HepG2 (cell line): ENCODE results near the gene PYURF. TPM values are rescaled to one million over a fixed set of nuclear protein-coding genes. Genes with fewer than 3 reads are reported as not detected.
A peak's percentile ranks its signal among the peaks of the same experiment; 100 is the strongest.

Source experiments
- ARHGAP35 ChIP-seq: sonication (generic); formaldehyde crosslinking; IDR thresholded peaks from 2 replicates; pipeline ENCODE4 v1.9.0; 2022; ENCODE audit warnings: mild to moderate bottlenecking, inconsistent platforms, moderate library complexity, missing genetic modification reagents, borderline replicate concordance
- EZH2 ChIP-seq: conservative IDR thresholded peaks from 2 replicates; pipeline ENCODE4 v1.6.1; 2012; ENCODE audit warnings: mild to moderate bottlenecking, low read depth, low read length, moderate library complexity
- FOSL2 ChIP-seq: sonication (generic); formaldehyde crosslinking; IDR thresholded peaks from 2 replicates; pipeline ENCODE4 v1.4.0; 2020; ENCODE audit warnings: missing genetic modification reagents
- HMG20B ChIP-seq: conservative IDR thresholded peaks from 2 replicates; pipeline ENCODE4 v1.6.1; 2016; ENCODE audit warnings: missing genetic modification reagents, missing compliant biosample characterization
- KLF6 ChIP-seq: IDR thresholded peaks from 2 replicates; pipeline ENCODE4 v1.8.0; 2016; ENCODE audit warnings: missing biosample characterization, missing genetic modification reagents
- MIER3 ChIP-seq: IDR thresholded peaks from 2 replicates; pipeline ENCODE4 v1.6.1; 2016; ENCODE audit warnings: missing compliant biosample characterization, borderline replicate concordance
- MXI1 ChIP-seq: IDR thresholded peaks from 3 replicates; pipeline ENCODE4 v1.6.1; 2012; ENCODE audit warnings: low read depth, low read length, inconsistent platforms, borderline replicate concordance
- NBN ChIP-seq: fragments of 450-650 bp; conservative IDR thresholded peaks from 2 replicates; pipeline ENCODE4 v1.6.1; 2017
- NFATC3 ChIP-seq: sonication (generic); formaldehyde crosslinking; IDR thresholded peaks from 2 replicates; pipeline ENCODE4 v1.5.1; 2020; ENCODE audit warnings: mild to moderate bottlenecking, missing genetic modification reagents
- NFE2L1 ChIP-seq: sonication (generic); formaldehyde crosslinking; IDR thresholded peaks from 2 replicates; pipeline ENCODE4 v1.4.0; 2020; ENCODE audit warnings: missing genetic modification reagents, mild to moderate bottlenecking, borderline replicate concordance
- RCOR2 ChIP-seq: IDR thresholded peaks from 2 replicates; pipeline ENCODE4 v1.6.1; 2016; ENCODE audit warnings: missing biosample characterization, missing genetic modification reagents
- SRSF4 ChIP-seq: fragments of 200-400 bp; formaldehyde crosslinking; IDR thresholded peaks from one replicate; pipeline ENCODE4 v1.6.1; 2018; ENCODE audit warnings: mild to moderate bottlenecking, low read depth, low read length, moderate library complexity; ENCODE audit not compliant: poor library complexity, severe bottlenecking
- STAG1 ChIP-seq: sonication (generic); formaldehyde crosslinking; IDR thresholded peaks from 2 replicates; pipeline ENCODE4 v1.4.0; 2020; ENCODE audit warnings: missing genetic modification reagents
- TOE1 ChIP-seq: sonication (generic); formaldehyde crosslinking; IDR thresholded peaks from 2 replicates; pipeline ENCODE4 v1.4.0; 2020; ENCODE audit warnings: mild to moderate bottlenecking, missing genetic modification reagents
- TOPORS ChIP-seq: sonication (generic); formaldehyde crosslinking; IDR thresholded peaks from 2 replicates; pipeline ENCODE4 v1.8.0; 2023; ENCODE audit warnings: mild to moderate bottlenecking, missing genetic modification reagents
- ZNF207 ChIP-seq: fragments of 450-650 bp; IDR thresholded peaks from 2 replicates; pipeline ENCODE4 v1.6.1; 2016; ENCODE audit warnings: antibody characterized with exemption, borderline replicate concordance
- ZNF441 ChIP-seq: sonication (generic); formaldehyde crosslinking; IDR thresholded peaks from 2 replicates; pipeline ENCODE4 v1.7.0; 2021; ENCODE audit warnings: missing genetic modification reagents, borderline replicate concordance
- ZNF543 ChIP-seq: sonication (generic); formaldehyde crosslinking; IDR thresholded peaks from 2 replicates; pipeline ENCODE4 v1.4.0; 2020; ENCODE audit warnings: mild to moderate bottlenecking, missing genetic modification reagents
- ZNF550 ChIP-seq: sonication (generic); formaldehyde crosslinking; IDR thresholded peaks from 2 replicates; pipeline ENCODE4 v1.4.0; 2020; ENCODE audit warnings: mild to moderate bottlenecking, missing genetic modification reagents, borderline replicate concordance
- ZNF563 ChIP-seq: sonication (generic); formaldehyde crosslinking; IDR thresholded peaks from 2 replicates; pipeline ENCODE4 v1.8.0; 2022; ENCODE audit warnings: mild to moderate bottlenecking, moderate library complexity, missing genetic modification reagents
- ZNF615 ChIP-seq: sonication (generic); formaldehyde crosslinking; IDR thresholded peaks from 2 replicates; pipeline ENCODE4 v1.5.0; 2020; ENCODE audit warnings: mild to moderate bottlenecking, missing genetic modification reagents, borderline replicate concordance
- ZNF7 ChIP-seq: IDR thresholded peaks from 2 replicates; pipeline ENCODE4 v1.6.1; 2016; ENCODE audit warnings: missing biosample characterization, missing genetic modification reagents
- ZNF800 ChIP-seq: sonication (generic); formaldehyde crosslinking; IDR thresholded peaks from 2 replicates; pipeline ENCODE4 v1.4.0; 2020; ENCODE audit warnings: missing genetic modification reagents
- ZSCAN30 ChIP-seq: sonication (generic); formaldehyde crosslinking; IDR thresholded peaks from 2 replicates; pipeline ENCODE4 v1.5.0; 2020; ENCODE audit warnings: mild to moderate bottlenecking, missing genetic modification reagents
- polyA plus RNA-seq, 8 experiments: library from polyadenylated mRNA; depleted of rRNA in 3 of 8; stranded (reverse) in 7 of 8; unstranded in 1 of 8; fragments of >200 nt; fragmentation: Illumina TruSeq in 4 of 8; extraction: Trizol in 4 of 8; gene quantifications; 2 replicates each; pipeline versions ENCODE4 v1.2.1 to v1.2.3, GENCODE V29; 2011 to 2016; ENCODE audit warnings: low read depth in 4 of 8, missing spikeins in 1 of 8, mixed read lengths in 1 of 8; ENCODE audit not compliant: insufficient read depth in 1 of 8
- total RNA-seq, 5 experiments: library from RNA; depleted of rRNA; stranded (reverse); fragments of >200 nt; fragmentation: Illumina TruSeq; extraction: Trizol; gene quantifications; 2 replicates each; pipeline ENCODE4 v1.2.3, GENCODE V29; 2016; ENCODE audit warnings: low read depth in 1 of 5
- TF ChIP-seq, protein P1 (sequence below): sonication (generic); formaldehyde crosslinking; IDR thresholded peaks from 2 replicates; pipeline ENCODE4 v1.4.0; 2020; ENCODE audit warnings: mild to moderate bottlenecking, missing genetic modification reagents

PYURF gene
- total and polyA plus RNA-seq, 2 of the 13 experiments (the other 11 are each of a cell fraction or from before 2014, with no cell fraction given), result 59.9 to 95.2 TPM

GRCh38 chr4:88514557-88515511 lies 8.7 kb downstream of the PYURF start (continued):
- TF ChIP-seq ZSCAN30 (CRISPR knock-in tag) (no peak), STAG1 (CRISPR knock-in tag) (peak; percentile 14; the same call in 1 of the 2 replicates), NBN (no peak), TOPORS (CRISPR knock-in tag) (no peak), RCOR2 (peak; percentile 57; the same call in 1 of the 2 replicates), ZNF543 (CRISPR knock-in tag) (no peak), ZNF7 (CRISPR knock-in tag) (no peak), ZNF615 (CRISPR knock-in tag) (no peak), ZNF207 (no peak), NFE2L1 (CRISPR knock-in tag) (no peak), SRSF4 (no peak), ZNF563 (CRISPR knock-in tag) (no peak), MIER3 (CRISPR knock-in tag) (peak; percentile 61; the same call in 1 of the 2 replicates), NFATC3 (no peak), HMG20B (CRISPR knock-in tag) (peak; percentile 51; the same call in 1 of the 2 replicates), MXI1 (peak; percentile 42; the same call in 1 of the 3 replicates), KLF6 (CRISPR knock-in tag) (no peak), TOE1 (CRISPR knock-in tag) (no peak), FOSL2 (CRISPR knock-in tag) (peak; percentile 59), ZNF441 (CRISPR knock-in tag) (no peak), ZNF550 (no peak), ARHGAP35 (no peak), EZH2 (no peak), ZNF800 (CRISPR knock-in tag) (no peak)
- TF ChIP-seq, protein P1, sequence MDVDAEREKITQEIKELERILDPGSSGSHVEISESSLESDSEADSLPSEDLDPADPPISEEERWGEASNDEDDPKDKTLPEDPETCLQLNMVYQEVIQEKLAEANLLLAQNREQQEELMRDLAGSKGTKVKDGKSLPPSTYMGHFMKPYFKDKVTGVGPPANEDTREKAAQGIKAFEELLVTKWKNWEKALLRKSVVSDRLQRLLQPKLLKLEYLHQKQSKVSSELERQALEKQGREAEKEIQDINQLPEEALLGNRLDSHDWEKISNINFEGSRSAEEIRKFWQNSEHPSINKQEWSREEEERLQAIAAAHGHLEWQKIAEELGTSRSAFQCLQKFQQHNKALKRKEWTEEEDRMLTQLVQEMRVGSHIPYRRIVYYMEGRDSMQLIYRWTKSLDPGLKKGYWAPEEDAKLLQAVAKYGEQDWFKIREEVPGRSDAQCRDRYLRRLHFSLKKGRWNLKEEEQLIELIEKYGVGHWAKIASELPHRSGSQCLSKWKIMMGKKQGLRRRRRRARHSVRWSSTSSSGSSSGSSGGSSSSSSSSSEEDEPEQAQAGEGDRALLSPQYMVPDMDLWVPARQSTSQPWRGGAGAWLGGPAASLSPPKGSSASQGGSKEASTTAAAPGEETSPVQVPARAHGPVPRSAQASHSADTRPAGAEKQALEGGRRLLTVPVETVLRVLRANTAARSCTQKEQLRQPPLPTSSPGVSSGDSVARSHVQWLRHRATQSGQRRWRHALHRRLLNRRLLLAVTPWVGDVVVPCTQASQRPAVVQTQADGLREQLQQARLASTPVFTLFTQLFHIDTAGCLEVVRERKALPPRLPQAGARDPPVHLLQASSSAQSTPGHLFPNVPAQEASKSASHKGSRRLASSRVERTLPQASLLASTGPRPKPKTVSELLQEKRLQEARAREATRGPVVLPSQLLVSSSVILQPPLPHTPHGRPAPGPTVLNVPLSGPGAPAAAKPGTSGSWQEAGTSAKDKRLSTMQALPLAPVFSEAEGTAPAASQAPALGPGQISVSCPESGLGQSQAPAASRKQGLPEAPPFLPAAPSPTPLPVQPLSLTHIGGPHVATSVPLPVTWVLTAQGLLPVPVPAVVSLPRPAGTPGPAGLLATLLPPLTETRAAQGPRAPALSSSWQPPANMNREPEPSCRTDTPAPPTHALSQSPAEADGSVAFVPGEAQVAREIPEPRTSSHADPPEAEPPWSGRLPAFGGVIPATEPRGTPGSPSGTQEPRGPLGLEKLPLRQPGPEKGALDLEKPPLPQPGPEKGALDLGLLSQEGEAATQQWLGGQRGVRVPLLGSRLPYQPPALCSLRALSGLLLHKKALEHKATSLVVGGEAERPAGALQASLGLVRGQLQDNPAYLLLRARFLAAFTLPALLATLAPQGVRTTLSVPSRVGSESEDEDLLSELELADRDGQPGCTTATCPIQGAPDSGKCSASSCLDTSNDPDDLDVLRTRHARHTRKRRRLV (CRISPR knock-in tag), result no peak
